HEK293 (cell line): ENCODE data around the gene METTL14.

Experiments used
- CTCF ChIA-PET: fragments of 350-600 bp; formaldehyde crosslinking; extraction: SDS; loops from one replicate; lab custom pipeline; 2021; ENCODE audit warnings: antibody characterized with exemption; lab: Yijun Ruan, JAX
- POLR2A ChIA-PET: fragments of 300-600 bp; formaldehyde crosslinking; extraction: SDS; loops from one replicate; lab custom pipeline; 2020; ENCODE audit warnings: antibody characterized with exemption, inconsistent platforms; lab: Yijun Ruan, JAX
- H3K27ac ChIP-seq: fragments of 200-500 bp; sonication (Bioruptor generic); 2 replicates; pipeline ENCODE4 v1.5.1; 2014; ENCODE audit warnings: low read depth, low read length, control low read depth, inconsistent platforms; ENCODE audit errors: extremely low read depth
- H3K36me3 ChIP-seq, 2 experiments: fragments of 200-500 bp in 1 of 2; sonication (Bioruptor generic) in 1 of 2; 1 replicate in 1 of 2; 2 replicates in 1 of 2; pipeline ENCODE4 v1.5.1; 2014 to 2017; ENCODE audit warnings: inconsistent platforms in 2 of 2, low read length in 2 of 2; ENCODE audit not compliant: control insufficient read depth in 2 of 2, insufficient read depth in 1 of 2
- H3K4me1 ChIP-seq: fragments of 200-500 bp; sonication (Bioruptor generic); 2 replicates; pipeline ENCODE4 v1.5.1; 2014; ENCODE audit warnings: mild to moderate bottlenecking, low read length, inconsistent platforms; ENCODE audit not compliant: control insufficient read depth, insufficient read depth
- H3K4me3 ChIP-seq: 2 replicates; pipeline ENCODE4 v1.5.1; 2011; ENCODE audit warnings: low read depth, mild to moderate bottlenecking, control low read depth, low read length, moderate library complexity
- H3K9me3 ChIP-seq: fragments of 200-500 bp; sonication (Bioruptor generic); 2 replicates; pipeline ENCODE4 v1.5.1; 2014; ENCODE audit warnings: low read depth, low read length, inconsistent platforms; ENCODE audit not compliant: control insufficient read depth, insufficient read depth
- GLI2 ChIP-seq: fragments of 450-650 bp; formaldehyde crosslinking; IDR thresholded peaks from 2 replicates; pipeline ENCODE4; 2017; ENCODE audit warnings: missing biosample characterization, missing genetic modification characterization, low read depth, borderline replicate concordance
- GLI4 ChIP-seq: fragments of 450-650 bp; formaldehyde crosslinking; IDR thresholded peaks from 2 replicates; pipeline ENCODE4 v1.5.1; 2016; ENCODE audit warnings: missing biosample characterization, missing genetic modification characterization
- MZF1 ChIP-seq: fragments of 450-650 bp; formaldehyde crosslinking; IDR thresholded peaks from 2 replicates; pipeline ENCODE4 v1.5.1; 2017; ENCODE audit warnings: missing biosample characterization, missing genetic modification characterization, borderline replicate concordance
- OSR2 ChIP-seq: fragments of 450-650 bp; formaldehyde crosslinking; IDR thresholded peaks from 2 replicates; pipeline ENCODE4 v1.5.1; 2016; ENCODE audit warnings: missing biosample characterization, missing genetic modification characterization
- PRDM6 ChIP-seq: fragments of 450-650 bp; formaldehyde crosslinking; IDR thresholded peaks from 2 replicates; pipeline ENCODE4 v1.5.1; 2017; ENCODE audit warnings: missing biosample characterization, missing genetic modification characterization
- SALL2 ChIP-seq: fragments of 450-650 bp; formaldehyde crosslinking; IDR thresholded peaks from 2 replicates; pipeline ENCODE4 v1.5.0; 2017; ENCODE audit warnings: missing biosample characterization, mild to moderate bottlenecking, missing genetic modification characterization, borderline replicate concordance
- ZEB2 ChIP-seq: fragments of 450-650 bp; formaldehyde crosslinking; IDR thresholded peaks from 2 replicates; pipeline ENCODE4 v1.5.1; 2016; ENCODE audit warnings: missing biosample characterization, missing genetic modification characterization
- ZFP37 ChIP-seq: fragments of 450-650 bp; formaldehyde crosslinking; IDR thresholded peaks from 2 replicates; pipeline ENCODE4 v1.5.1; 2016; ENCODE audit warnings: missing biosample characterization, missing genetic modification characterization
- ZNF350 ChIP-seq: fragments of 450-650 bp; formaldehyde crosslinking; IDR thresholded peaks from 2 replicates; pipeline ENCODE4 v1.5.0; 2017; ENCODE audit warnings: missing biosample characterization, mild to moderate bottlenecking, missing genetic modification characterization
- ZNF394 ChIP-seq: fragments of 450-650 bp; formaldehyde crosslinking; IDR thresholded peaks from 2 replicates; pipeline ENCODE4 v1.5.1; 2016; ENCODE audit warnings: missing biosample characterization, missing genetic modification characterization, mild to moderate bottlenecking, moderate library complexity, borderline replicate concordance
- ZNF473 ChIP-seq: fragments of 450-650 bp; formaldehyde crosslinking; IDR thresholded peaks from 2 replicates; pipeline ENCODE4 v1.5.1; 2017; ENCODE audit warnings: missing biosample characterization, missing genetic modification characterization
- ZNF48 ChIP-seq: fragments of 450-650 bp; formaldehyde crosslinking; IDR thresholded peaks from 2 replicates; pipeline ENCODE4 v1.5.1; 2016; ENCODE audit warnings: missing biosample characterization, missing genetic modification characterization
- ZNF510 ChIP-seq: fragments of 450-650 bp; formaldehyde crosslinking; IDR thresholded peaks from 2 replicates; pipeline ENCODE4 v1.5.1; 2018; ENCODE audit warnings: mild to moderate bottlenecking, missing genetic modification characterization, missing biosample characterization; ENCODE audit not compliant: insufficient replicate concordance
- ZNF549 ChIP-seq: fragments of 450-650 bp; IDR thresholded peaks from 2 replicates; pipeline ENCODE4 v1.5.1; 2018; ENCODE audit warnings: missing biosample characterization, missing genetic modification characterization, mild to moderate bottlenecking, inconsistent platforms, moderate library complexity
- ZNF558 ChIP-seq: fragments of 450-650 bp; formaldehyde crosslinking; IDR thresholded peaks from 2 replicates; pipeline ENCODE4 v1.5.1; 2016; ENCODE audit warnings: missing biosample characterization, missing genetic modification characterization
- ZSCAN16 ChIP-seq: fragments of 450-650 bp; formaldehyde crosslinking; IDR thresholded peaks from 2 replicates; pipeline ENCODE4 v1.5.1; 2016; ENCODE audit warnings: missing biosample characterization, missing genetic modification characterization
- ZXDB ChIP-seq: fragments of 450-650 bp; formaldehyde crosslinking; IDR thresholded peaks from 2 replicates; pipeline ENCODE4 v1.5.1; 2016; ENCODE audit warnings: missing biosample characterization, missing genetic modification characterization
- TF ChIP-seq, protein P1 (sequence below): fragments of 450-650 bp; formaldehyde crosslinking; IDR thresholded peaks from 2 replicates; pipeline ENCODE4 v1.5.1; 2017; ENCODE audit warnings: missing biosample characterization, missing genetic modification characterization
- TF ChIP-seq, protein P2 (sequence below): fragments of 450-650 bp; formaldehyde crosslinking; IDR thresholded peaks from 2 replicates; pipeline ENCODE4 v1.5.1; 2016; ENCODE audit warnings: missing biosample characterization, missing genetic modification characterization

METTL14 gene

DNA sequence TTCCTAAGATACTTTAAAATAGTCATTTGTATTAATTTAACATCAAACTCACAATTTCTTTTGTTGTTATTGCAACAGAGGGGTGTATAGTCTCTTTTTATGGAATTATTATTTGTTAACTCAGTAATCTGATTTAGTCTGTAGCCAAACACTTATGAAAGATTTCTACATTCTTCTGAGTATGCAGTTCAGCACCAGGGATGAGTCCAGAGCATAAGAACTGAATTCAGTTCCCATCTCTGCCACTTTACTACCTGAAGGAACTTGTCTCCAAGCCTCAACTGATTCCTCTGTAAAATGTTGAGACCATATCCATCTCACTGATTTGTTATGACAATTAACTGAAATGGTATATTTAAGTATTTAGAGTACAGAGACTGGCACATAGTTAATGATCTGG is 45.5 kb downstream of the METTL14 start:
- Histone ChIP-seq H3K36me3 (peaks cover 3 to 63% of the 10 kb centered on the region in 2 experiments; a peak in 2 of 3 replicates), H3K27ac (no peak overlapping the region), H3K9me3 (no peaks in the 10 kb centered on the region), H3K4me3 (no peak overlapping the region), H3K4me1 (no peaks in the 10 kb centered on the region)
- ChIA-PET POLR2A (no interaction called here), CTCF (interaction anchor here (0.7 kb wide), 1 partner anchor 11 kb away, joined by 3 read pairs; no protein-coding TSS in a partner anchor)
- TF ChIP-seq PRDM6 = no peak

DNA sequence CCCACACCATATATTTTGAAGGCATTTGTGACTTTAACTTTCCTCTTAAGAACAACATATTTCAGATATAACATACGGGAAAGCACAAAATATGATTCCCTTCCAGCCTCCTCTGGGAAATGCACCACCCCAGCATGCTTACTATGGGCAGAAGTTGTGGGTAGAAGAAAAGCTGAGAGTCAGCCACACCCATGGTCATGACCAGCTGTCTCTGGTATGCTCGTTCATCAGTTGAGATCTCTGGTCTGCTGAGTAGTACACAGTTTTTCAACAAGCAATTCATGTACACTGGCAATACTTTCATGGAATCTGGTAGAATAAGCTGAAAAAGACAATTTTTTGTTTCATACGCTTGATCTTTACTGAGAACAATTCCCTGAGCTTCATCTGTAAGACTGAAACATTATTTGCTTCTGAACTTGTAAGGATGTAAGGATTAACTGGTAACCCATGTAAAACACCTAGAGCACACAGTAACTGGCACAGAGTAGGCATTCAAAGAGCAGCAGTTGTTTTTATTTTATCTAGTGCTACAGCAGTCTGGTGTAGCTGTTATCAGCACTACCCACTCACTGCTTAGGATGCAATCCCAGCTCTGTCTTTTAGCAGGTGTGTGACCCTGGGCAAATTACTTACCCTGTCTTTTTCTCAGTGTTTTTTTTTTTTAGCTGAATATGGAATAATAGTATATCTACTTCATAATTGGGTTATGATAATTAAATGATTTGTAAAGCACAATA is 47.6 kb downstream of the METTL14 start:
- ChIA-PET CTCF (interaction anchor here (1.1 kb wide), 1 partner anchor 9 kb away, joined by 3 read pairs; no protein-coding TSS in a partner anchor), POLR2A (no interaction called here)

GRCh38 chr4:118734491-118735205 is 49.5 kb downstream of the METTL14 start:
- Histone ChIP-seq H3K9me3 (no peaks in the 10 kb centered on the region), H3K27ac (no peak overlapping the region), H3K36me3 (peaks cover 0 to 58% of the 10 kb centered on the region in 2 experiments; a peak in 1 of 3 replicates), H3K4me1 (no peaks in the 10 kb centered on the region), H3K4me3 (no peak overlapping the region)
- ChIA-PET POLR2A (no interaction called here), CTCF (interaction anchor here (0.6 kb wide), 2 partner anchors 34 to 120 kb away, joined by 4 to 6 read pairs; no protein-coding TSS in a partner anchor)
- TF ChIP-seq ZNF549 (tag by site-specific recombination) (no peak), ZNF473 (tag by site-specific recombination) (no peak), ZNF48 (tag by site-specific recombination) (no peak)
- TF ChIP-seq, protein P1, sequence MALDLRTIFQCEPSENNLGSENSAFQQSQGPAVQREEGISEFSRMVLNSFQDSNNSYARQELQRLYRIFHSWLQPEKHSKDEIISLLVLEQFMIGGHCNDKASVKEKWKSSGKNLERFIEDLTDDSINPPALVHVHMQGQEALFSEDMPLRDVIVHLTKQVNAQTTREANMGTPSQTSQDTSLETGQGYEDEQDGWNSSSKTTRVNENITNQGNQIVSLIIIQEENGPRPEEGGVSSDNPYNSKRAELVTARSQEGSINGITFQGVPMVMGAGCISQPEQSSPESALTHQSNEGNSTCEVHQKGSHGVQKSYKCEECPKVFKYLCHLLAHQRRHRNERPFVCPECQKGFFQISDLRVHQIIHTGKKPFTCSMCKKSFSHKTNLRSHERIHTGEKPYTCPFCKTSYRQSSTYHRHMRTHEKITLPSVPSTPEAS (tag by site-specific recombination) = no peak

More for the DNA sequence above, 47.6 kb downstream of the METTL14 start:
- H3K27ac ChIP-seq = no peak overlapping the region
- TF ChIP-seq OSR2 (tag by site-specific recombination) (no peak), ZXDB (tag by site-specific recombination) (no peak), SALL2 (no peak), ZNF510 (tag by site-specific recombination) (no peak), ZNF558 (tag by site-specific recombination) (no peak)
- no peak overlapping the region for H3K4me3 ChIP-seq
- H3K4me1 ChIP-seq = no peaks in the 10 kb centered on the region
- peaks cover under 1 to 55% of the 10 kb centered on the region in 2 experiments; a peak in 2 of 3 replicates for H3K36me3 ChIP-seq
- H3K9me3 ChIP-seq = no peaks in the 10 kb centered on the region

- H3K9me3 ChIP-seq = no peaks in the 10 kb centered on the region
- TF ChIP-seq GLI4 (tag by site-specific recombination) (no peak), ZSCAN16 (tag by site-specific recombination) (no peak), ZFP37 (tag by site-specific recombination) (no peak), MZF1 (tag by site-specific recombination) (no peak), ZNF350 (no peak), ZEB2 (tag by site-specific recombination) (no peak), GLI2 (no peak), ZNF394 (tag by site-specific recombination) (no peak)
- TF ChIP-seq, protein P2, sequence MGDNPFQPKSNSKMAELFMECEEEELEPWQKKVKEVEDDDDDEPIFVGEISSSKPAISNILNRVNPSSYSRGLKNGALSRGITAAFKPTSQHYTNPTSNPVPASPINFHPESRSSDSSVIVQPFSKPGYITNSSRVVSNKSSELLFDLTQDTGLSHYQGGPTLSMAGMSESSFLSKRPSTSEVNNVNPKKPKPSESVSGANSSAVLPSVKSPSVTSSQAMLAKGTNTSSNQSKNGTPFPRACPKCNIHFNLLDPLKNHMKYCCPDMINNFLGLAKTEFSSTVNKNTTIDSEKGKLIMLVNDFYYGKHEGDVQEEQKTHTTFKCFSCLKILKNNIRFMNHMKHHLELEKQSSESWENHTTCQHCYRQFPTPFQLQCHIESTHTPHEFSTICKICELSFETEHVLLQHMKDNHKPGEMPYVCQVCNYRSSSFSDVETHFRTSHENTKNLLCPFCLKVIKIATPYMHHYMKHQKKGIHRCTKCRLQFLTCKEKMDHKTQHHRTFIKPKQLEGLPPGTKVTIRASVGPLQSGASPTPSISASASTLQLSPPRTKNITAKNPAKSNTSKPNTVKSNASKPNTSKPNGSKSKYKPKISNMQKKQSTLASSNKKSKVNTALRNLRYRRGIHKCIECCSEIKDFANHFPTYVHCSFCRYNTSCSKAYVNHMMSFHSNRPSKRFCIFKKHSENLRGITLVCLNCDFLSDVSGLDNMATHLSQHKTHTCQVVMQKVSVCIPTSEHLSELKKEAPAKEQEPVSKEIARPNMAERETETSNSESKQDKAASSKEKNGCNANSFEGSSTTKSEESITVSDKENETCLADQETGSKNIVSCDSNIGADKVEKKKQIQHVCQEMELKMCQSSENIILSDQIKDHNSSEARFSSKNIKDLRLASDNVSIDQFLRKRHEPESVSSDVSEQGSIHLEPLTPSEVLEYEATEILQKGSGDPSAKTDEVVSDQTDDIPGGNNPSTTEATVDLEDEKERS (tag by site-specific recombination) = no peak
- TF ChIP-seq, all 188 proteins: peak for 0
- POLR2A ChIA-PET = no interaction called here
- Histone ChIP-seq H3K27ac (no peak overlapping the region), H3K4me3 (no peak overlapping the region), H3K36me3 (peaks cover 0 to 57% of the 10 kb centered on the region in 2 experiments; a peak in 1 of 3 replicates), H3K4me1 (no peaks in the 10 kb centered on the region)
- CTCF ChIA-PET = interaction anchor here (1.4 to 1.9 kb wide), 2 partner anchors 154 to 232 kb away, joined by 4 to 5 read pairs; no protein-coding TSS in a partner anchor
Measured at GRCh38 chr4:118736900-118737299, 51.7 kb downstream of the METTL14 start.
